NCI-H1048 (cell line): Measurements from ENCODE around the gene LYPD8.

Source experiments
- DNase-seq: peaks from one replicate; lab custom pipeline; 2025; lab: John Stamatoyannopoulos, UW

The LYPD8 gene

GRCh38 chr1:248757784-248758195 is 2.2 kb upstream of the LYPD8 start:
- no peak for DNase-seq

DNA sequence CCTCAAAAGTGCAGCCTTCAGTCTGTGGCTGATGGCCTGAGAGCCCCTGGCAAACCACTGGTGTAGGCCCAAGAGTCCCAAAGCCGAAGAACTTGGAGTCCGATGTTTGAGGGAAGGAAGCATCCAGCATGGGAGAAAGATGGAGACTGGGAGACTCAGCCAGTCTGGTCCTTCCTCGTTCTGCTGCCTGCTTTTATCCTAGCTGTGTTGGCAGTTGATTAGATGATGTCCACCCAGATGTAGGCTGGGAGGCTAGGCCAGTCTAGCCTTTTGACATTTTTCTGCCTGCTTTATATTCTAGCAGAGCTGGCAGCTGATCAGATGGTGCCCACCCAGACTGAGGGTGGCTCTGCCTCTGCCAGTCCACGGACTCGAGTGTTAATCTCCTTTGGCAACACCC is 1.1 kb upstream of the LYPD8 start:
- DNase-seq = no peak

- DNase-seq = no peak
These were observed 592 bp upstream of the LYPD8 start for GRCh38 chr1:248756151-248756550.

DNA sequence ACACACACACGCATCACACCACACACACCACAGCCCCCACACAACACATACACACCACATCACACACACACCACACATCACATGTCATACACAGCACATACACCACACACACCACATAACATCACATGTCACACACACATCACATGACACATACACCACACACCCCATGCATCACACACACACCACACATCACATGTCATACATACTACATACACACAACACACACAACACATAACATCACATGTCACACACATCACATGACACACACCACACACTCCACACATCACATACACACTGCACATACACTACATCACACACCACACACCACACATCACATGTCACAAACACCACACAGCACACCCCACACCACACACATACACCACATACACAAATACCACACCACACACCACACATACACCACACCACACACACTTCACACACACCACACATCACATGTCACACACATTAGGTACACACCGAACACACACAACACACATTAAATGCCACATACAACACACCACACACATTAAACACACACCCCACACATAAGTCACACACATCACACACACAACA is 1.8 kb downstream of the LYPD8 start:
- DNase-seq = no peak

- no peak for DNase-seq
These were observed 2.4 kb downstream of the LYPD8 start for GRCh38 chr1:248753029-248753594.

DNA sequence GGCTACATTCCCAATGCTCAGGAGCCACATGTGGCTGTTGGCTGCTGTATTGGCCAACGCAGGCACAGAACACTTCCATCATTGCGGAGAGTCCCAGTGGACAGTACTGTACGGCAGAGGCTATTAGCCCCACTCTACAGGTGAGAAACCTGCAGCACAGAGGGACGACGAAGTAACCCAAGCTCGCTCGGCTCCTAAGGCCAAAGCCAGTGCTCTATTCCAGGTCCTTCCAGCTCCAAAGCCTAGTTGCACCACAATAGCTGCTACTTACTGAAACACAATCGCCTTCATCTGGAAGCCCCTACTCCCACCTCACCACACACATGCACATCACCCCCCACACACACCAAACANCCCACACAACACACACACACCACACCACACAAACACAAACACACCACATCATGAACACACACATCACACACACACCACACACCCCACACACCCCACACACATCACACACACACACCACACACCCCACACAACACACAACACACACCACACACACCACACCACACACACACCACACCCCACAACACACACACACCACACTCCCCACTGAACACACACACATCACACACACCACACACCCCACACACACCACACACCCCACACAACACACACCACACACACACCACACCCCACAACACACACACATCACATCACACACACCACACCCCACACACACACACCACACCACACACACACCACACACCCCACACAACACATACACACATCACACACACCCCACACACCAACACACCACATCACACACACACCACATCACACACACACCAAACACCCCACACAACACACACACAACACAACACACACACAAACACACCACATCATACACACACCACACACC is 3.2 kb downstream of the LYPD8 start:
- no peak for DNase-seq

DNA sequence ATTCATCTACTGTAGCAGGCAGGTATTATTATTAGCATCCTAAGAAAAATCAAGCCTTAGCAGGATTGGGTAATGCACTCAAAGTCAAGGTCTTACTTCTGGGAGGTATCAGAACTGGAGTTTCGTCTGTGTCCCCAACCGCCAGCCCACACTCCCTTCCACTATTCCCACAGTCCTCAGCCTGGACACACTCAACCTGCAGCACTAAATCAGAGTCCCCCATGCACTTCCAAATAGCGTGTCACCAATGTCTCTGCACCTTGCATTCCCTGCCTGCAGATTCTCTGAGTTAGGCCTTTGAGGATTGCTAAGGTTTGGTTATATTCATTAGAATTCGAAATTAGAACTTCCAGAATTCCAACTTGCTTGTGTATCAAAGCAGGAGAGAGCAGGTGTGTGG is 3.9 kb downstream of the LYPD8 start:
- no peak for DNase-seq

DNA sequence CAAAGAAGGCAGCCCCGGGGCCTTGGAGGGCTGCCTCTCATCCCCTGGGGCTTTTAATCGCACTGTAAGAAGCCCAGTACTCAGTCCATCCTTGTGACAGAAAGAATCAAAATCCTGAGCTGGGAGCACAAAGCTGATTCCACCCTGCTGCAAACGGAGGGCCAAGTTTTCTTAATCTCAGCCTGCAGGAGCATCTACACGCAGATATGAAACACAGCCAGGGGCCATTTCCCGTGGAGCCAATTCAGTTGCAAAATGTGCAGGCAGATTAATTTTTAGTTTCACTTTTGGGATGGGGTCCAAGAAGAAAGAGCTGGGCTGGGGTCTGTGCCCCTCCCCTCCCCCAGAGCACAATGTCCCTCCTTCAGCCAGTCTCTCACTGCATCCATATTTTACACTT is 4.4 kb downstream of the LYPD8 start:
- no peak for DNase-seq

DNA sequence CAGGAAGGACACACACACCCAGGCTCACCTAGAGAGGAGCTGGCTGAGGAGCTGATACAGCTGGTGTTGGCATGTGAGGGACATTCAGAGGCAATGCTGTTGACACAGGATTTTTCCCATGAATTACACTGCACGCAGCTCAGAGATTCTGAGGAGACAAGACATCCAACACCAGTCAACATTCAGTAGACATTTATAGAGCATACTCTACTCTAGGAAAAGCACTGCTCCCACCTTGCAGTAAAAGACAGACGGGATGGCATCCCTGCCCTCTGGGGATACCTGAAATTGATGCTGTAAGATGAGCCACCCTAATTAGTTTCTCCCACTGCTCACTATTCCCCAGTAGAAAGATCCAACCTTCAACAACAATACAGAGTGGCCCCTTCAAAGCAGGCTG is 5.1 kb downstream of the LYPD8 start:
- DNase-seq = no peak

- no peak for DNase-seq
These were observed 7.3 kb downstream of the LYPD8 start for GRCh38 chr1:248748211-248748610.

DNA sequence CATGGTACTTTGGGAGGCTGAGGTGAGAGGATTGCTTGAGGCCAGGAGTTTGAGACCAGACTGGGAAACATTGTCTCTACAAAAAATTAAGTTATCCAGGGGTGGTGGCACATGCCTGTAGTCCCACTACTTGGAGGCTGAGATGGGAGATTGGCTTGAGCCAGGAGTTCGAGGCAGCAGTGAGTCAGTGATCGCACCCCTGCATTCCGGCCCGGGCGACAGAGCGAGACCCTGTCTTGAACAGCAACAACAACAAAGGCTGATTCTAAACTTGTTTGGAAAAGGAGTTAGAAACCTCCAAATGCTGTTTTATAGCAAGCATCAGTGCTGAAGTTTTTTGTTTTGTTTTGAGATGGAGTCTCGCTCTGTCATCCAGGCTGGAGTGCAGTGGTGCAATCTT is 14.7 kb downstream of the LYPD8 start:
- DNase-seq = no peak

DNA sequence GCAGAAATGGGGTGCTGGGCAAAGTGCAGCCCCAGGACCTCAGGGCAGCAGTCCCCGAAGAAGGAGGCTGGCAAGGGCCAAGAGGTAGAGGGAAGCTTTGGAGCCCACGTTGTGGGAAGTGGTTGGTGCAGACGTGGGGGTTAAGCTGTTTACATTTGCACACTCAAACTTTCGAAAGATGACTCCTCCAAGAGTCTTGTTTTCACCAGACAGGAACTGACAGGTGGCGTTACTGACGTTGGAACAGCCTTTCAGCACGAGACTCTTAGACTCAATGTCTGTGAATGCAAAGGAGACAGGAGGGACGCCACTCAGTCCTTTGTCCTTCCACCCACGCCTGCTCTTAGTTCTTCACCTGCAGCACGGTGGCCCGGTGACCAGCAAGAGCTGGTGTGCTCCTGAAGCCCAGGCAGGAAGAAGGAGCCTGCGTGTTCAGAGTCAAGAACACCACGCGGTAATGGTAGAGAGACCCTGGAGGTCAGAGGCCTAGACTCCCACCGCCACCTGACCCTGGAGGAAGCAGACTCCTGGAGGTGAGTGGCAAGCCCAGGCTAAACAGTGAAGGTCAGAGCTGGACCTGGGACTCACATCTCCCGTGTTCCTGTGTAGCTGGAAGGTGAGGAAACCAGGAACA is 15.9 kb downstream of the LYPD8 start:
- no peak for DNase-seq

GRCh38 chr1:248737457-248737856 is 18.1 kb downstream of the LYPD8 start:
- DNase-seq = no peak

DNA sequence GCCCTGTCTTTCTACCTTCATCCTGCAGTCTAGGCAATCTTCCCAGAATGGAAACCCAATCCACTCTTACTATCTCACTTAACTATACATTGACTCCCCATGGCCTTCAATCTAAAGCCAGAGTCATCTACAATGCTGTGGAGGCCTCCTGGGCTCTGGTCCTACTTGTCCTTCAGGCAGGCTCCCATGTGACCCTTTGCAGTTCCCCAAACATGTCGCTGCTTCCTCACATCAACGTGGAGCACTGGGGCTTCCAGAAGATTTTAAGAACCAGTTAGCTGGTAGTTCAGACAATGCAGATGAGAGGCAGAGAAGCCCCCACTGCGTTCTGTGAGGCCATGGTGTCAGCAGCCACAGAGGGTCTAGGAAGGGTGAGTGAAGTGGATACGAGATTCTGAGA is 18.6 kb downstream of the LYPD8 start:
- no peak for DNase-seq

GRCh38 chr1:248733566-248733965 is 22.0 kb downstream of the LYPD8 start:
- DNase-seq = no peak

DNA sequence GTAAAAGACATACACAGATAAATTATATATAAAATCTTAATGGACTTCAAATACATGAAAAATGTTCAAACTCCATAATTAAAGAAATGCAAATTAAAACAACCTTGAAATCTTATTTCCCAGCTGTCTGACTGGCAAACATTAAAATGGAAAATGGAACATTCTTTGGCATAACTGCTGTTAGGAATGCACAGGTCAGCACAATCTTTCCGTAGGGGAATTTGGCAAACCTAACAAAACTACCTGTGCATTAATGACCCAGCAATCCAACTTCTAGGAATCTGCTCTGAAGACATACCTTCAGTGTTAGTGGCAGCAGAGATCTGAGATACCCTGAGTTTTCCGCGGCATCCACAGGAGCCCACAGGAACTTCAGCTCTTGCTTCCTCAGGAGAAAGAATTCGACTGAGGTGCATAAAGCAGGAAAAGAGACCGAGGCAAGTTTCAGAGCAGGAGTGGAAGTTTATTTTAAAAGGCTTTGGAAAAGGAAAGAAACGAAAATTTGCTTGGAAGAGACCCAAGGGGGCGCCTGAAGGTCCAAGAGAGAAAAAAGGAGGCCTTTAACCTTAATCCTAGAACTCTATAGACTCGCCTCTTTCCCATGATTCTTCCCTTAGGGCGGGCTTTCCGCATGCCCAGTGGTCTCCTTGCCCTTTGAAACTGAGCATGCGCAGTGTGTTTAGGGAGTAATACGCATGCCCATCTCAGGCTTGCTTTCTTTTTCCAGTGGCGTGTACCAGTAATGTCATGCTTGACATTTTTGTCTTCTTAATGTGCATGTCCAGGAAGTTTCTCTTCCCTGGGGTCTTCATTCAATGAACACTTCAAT is 24.8 kb downstream of the LYPD8 start:
- DNase-seq = no peak

DNA sequence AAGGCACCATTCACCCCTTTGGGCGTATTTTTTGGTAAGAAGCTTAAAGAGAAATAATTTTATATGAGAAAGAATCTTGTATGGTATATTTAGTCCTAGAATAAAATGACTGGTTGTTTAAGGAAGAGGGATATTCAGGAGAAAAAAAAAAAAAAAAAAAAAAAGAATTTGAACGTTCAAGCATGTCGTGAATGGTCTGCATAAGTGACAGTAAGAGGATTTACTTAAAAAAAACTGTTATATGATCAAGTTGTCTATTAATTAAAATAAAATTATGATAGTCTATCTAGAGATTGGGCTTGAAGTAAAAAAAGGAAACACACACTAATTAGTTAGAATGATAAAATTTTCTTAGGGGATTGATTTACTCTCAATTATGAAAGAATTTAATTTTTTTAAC is 41.3 kb downstream of the LYPD8 start:
- DNase-seq = no peak

GRCh38 chr1:248710305-248710900 is 45.2 kb downstream of the LYPD8 start:
- no peak for DNase-seq

DNA sequence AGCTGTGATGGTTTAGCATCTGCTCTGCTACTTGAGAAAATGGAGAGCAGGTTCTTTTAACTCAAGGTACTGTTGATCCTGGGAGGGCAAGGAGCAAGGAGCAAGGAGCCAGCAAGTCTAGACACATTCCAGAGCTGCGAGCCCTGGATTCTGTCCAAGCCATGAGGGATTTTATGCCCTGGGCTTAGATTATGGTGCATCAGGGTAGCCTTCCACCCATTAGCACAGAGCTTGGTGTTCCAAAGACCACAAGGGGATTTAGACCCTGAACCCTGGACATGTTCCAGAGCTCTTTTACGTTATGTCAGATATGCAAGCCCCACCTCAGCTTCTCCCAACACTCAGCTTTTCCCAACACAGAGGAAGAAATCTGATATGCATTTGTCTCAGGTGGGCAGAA is 51.0 kb downstream of the LYPD8 start:
- no peak for DNase-seq

- no peak for DNase-seq
These were observed 51.9 kb downstream of the LYPD8 start for GRCh38 chr1:248703674-248704073.

GRCh38 chr1:248702714-248703113 is 52.8 kb downstream of the LYPD8 start, which contains the start of gene OR14I1:
OR14I1 (minus strand) TSS chr1:248702766.
- DNase-seq = no peak

- DNase-seq = no peak
These were observed 56.5 kb downstream of the LYPD8 start for GRCh38 chr1:248699099-248699498.
